OCI-LY3 (cell line): Measurements from ENCODE around the gene ALDH3B2.

Source experiments
- H2AFZ ChIP-seq: fragments of 200-600, 300-600 bp; shearing (Covaris generic); 2 replicates; pipeline ENCODE4 v1.6.0; 2014; ENCODE audit warnings: antibody characterized with exemption, low read depth, low read length
- H3K27ac ChIP-seq: fragments of 200-600, 300-600 bp; sonication (generic); 2 replicates; pipeline ENCODE4 v1.5.1; 2014; ENCODE audit warnings: mild to moderate bottlenecking, low read length, moderate library complexity, mixed read lengths
- H3K27me3 ChIP-seq: fragments of 200-600, 300-600 bp; sonication (generic); 2 replicates; pipeline ENCODE4 v1.6.1; 2014; ENCODE audit warnings: low read depth, low read length, mixed read lengths
- H3K36me3 ChIP-seq: fragments of 200-600, 300-600 bp; sonication (generic); replicated peaks from 2 replicates; pipeline ENCODE3; 2014; ENCODE audit warnings: low read depth, low read length, mixed read lengths
- H3K4me1 ChIP-seq: fragments of 300-600, 200-600 bp; sonication (generic); 2 replicates; pipeline ENCODE4 v1.6.1; 2014; ENCODE audit warnings: low read length, mixed read lengths
- H3K4me2 ChIP-seq: fragments of 200-600, 300-600 bp; sonication (generic); 2 replicates; pipeline ENCODE4 v1.6.1; 2014; ENCODE audit warnings: low read length, mixed read lengths
- H3K4me3 ChIP-seq: fragments of 300-600, 200-600 bp; sonication (generic); 2 replicates; pipeline ENCODE4 v1.5.1; 2014; ENCODE audit warnings: antibody characterized with exemption, mild to moderate bottlenecking, low read length, moderate library complexity
- H3K79me2 ChIP-seq: fragments of 300-600, 200-600 bp; shearing (Covaris generic); 2 replicates; pipeline ENCODE4 v1.6.1; 2014; ENCODE audit warnings: mild to moderate bottlenecking, low read length, mixed read lengths
- H3K9ac ChIP-seq: fragments of 300-600, 200-600 bp; shearing (Covaris generic); 2 replicates; pipeline ENCODE4 v1.6.0; 2014; ENCODE audit warnings: mild to moderate bottlenecking, low read length, moderate library complexity
- H3K9me3 ChIP-seq: fragments of 200-600, 300-600 bp; shearing (Covaris generic); 2 replicates; pipeline ENCODE4 v1.6.1; 2014; ENCODE audit warnings: low read length, mixed read lengths; ENCODE audit not compliant: insufficient read depth
- H4K20me1 ChIP-seq: fragments of 200-600, 300-600 bp; sonication (generic); 2 replicates; pipeline ENCODE4 v1.6.1; 2016; ENCODE audit warnings: low read length, mixed read lengths; ENCODE audit not compliant: insufficient read depth
- EZH2phosphoT487 ChIP-seq: fragments of 200-600 bp; shearing (Covaris generic); IDR thresholded peaks from 2 replicates; pipeline ENCODE4 v1.6.1; 2018; ENCODE audit warnings: antibody characterized with exemption, mixed run types, low read depth
- TF ChIP-seq, protein P1 (sequence below): fragments of 200-600, 300-600 bp; sonication (generic); IDR thresholded peaks from 2 replicates; pipeline ENCODE4 v1.5.1; 2014; ENCODE audit warnings: antibody characterized with exemption, low read length, low read depth

ALDH3B2 gene

GRCh38 chr11:67632175-67632981 lies 42.0 kb downstream of the ALDH3B2 start:
- Histone ChIP-seq H3K9ac (no peak overlapping the region), H3K4me2 (no peak overlapping the region), H3K79me2 (peaks cover 4% of the 10 kb centered on the region; the same call in 1 of the 2 replicates), H3K27me3 (0 out of 2 replicates have a peak, but pooled peaks cover 2% of the 10 kb centered on the region), H3K4me1 (peaks cover 19% of the 10 kb centered on the region), H3K36me3 (peaks cover 6% of the 10 kb centered on the region), H3K9me3 (no peaks in the 10 kb centered on the region), H2AFZ (no peak overlapping the region), H3K4me3 (no peak overlapping the region), H3K27ac (no peak overlapping the region), H4K20me1 (no peaks in the 10 kb centered on the region)
- TF ChIP-seq, protein P1, sequence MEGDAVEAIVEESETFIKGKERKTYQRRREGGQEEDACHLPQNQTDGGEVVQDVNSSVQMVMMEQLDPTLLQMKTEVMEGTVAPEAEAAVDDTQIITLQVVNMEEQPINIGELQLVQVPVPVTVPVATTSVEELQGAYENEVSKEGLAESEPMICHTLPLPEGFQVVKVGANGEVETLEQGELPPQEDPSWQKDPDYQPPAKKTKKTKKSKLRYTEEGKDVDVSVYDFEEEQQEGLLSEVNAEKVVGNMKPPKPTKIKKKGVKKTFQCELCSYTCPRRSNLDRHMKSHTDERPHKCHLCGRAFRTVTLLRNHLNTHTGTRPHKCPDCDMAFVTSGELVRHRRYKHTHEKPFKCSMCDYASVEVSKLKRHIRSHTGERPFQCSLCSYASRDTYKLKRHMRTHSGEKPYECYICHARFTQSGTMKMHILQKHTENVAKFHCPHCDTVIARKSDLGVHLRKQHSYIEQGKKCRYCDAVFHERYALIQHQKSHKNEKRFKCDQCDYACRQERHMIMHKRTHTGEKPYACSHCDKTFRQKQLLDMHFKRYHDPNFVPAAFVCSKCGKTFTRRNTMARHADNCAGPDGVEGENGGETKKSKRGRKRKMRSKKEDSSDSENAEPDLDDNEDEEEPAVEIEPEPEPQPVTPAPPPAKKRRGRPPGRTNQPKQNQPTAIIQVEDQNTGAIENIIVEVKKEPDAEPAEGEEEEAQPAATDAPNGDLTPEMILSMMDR: no peak
- no peak for TF ChIP-seq EZH2phosphoT487

DNA sequence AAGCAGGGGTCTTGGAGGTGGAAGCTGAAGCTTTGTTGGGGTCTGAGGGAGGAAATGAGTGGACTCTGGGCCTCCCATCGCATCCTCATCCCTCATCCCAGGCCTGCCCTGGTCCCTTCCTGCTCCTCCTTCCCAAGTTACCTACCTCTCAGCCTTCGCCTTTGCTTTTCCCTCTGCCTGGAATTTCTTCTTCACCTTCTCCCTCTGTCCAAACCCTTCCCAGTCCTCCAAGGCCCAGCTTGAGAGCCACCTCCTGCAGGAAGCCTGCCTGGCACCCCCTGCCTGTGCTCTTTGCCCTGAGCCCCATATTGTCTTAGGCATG lies 42.6 kb downstream of the ALDH3B2 start:
- H3K27me3 ChIP-seq: 0 out of 2 replicates have a peak, but pooled peaks cover 2% of the 10 kb centered on the region
- H3K9me3 ChIP-seq: no peaks in the 10 kb centered on the region
- no peak overlapping the region for H3K27ac ChIP-seq
- no peak for TF ChIP-seq EZH2phosphoT487
- TF ChIP-seq, protein P1: no peak
- H2AFZ ChIP-seq: no peak overlapping the region
- H3K9ac ChIP-seq: no peak overlapping the region
- peaks cover 19% of the 10 kb centered on the region for H3K4me1 ChIP-seq
- H3K36me3 ChIP-seq: peaks cover 10% of the 10 kb centered on the region
- H3K4me2 ChIP-seq: no peak overlapping the region
- no peaks in the 10 kb centered on the region for H4K20me1 ChIP-seq
- no peak overlapping the region for H3K4me3 ChIP-seq
- peaks cover 4% of the 10 kb centered on the region; the same call in 1 of the 2 replicates for H3K79me2 ChIP-seq

GRCh38 chr11:67631411-67631810 lies 43.0 kb downstream of the ALDH3B2 start:
- Histone ChIP-seq H3K27me3 (0 out of 2 replicates have a peak, but pooled peaks cover 2% of the 10 kb centered on the region), H3K9ac (peak overlapping the region; percentile 73), H4K20me1 (no peaks in the 10 kb centered on the region), H2AFZ (no peak overlapping the region), H3K4me1 (peaks cover 19% of the 10 kb centered on the region), H3K79me2 (peaks cover 4% of the 10 kb centered on the region; the same call in 1 of the 2 replicates), H3K9me3 (no peaks in the 10 kb centered on the region), H3K27ac (no peak overlapping the region), H3K4me3 (peak overlapping the region; percentile 82), H3K36me3 (peaks cover 10% of the 10 kb centered on the region), H3K4me2 (peak overlapping the region; percentile 94)
- no peak for TF ChIP-seq EZH2phosphoT487
- TF ChIP-seq, protein P1: no peak

DNA sequence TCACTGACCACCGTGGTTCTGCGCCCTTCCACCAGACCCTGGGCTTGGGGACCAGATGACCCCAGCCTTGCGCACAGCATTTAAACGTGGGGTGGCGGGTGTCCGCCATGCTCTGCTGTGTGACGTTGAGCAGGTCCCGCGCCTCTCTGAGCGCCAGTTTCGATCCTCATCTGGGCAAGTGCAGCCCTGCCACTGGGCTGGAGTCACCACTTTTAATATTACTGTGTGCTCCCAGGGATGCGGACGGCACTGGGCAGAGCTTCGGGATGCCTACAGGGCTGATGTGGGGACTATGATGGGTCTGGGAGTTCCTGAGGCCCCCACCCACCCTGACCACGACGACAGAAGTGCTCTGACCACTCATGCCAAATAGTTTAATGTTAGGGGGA lies 43.5 kb downstream of the ALDH3B2 start:
- Histone ChIP-seq H2AFZ (peak overlapping the region; percentile 37; the same call in 1 of the 2 replicates), H3K27ac (peak overlapping the region; percentile 31), H3K9me3 (no peaks in the 10 kb centered on the region), H3K4me3 (peak overlapping the region; percentile 82), H4K20me1 (no peaks in the 10 kb centered on the region), H3K9ac (peak overlapping the region; percentile 73), H3K4me1 (peaks cover 19% of the 10 kb centered on the region), H3K27me3 (0 out of 2 replicates have a peak, but pooled peaks cover 2% of the 10 kb centered on the region), H3K36me3 (peaks cover 10% of the 10 kb centered on the region), H3K4me2 (peak overlapping the region; percentile 94), H3K79me2 (peaks cover 4% of the 10 kb centered on the region; the same call in 1 of the 2 replicates)
- TF ChIP-seq EZH2phosphoT487: no peak
- TF ChIP-seq, protein P1: no peak
